Spleen (tissue), 13 donors: Measurements from ENCODE around the gene TOMT. TPM values are rescaled to one million over a fixed set of nuclear protein-coding genes. Genes with fewer than 3 reads are reported as not detected.

Experiments used
- DNase-seq: peaks from one replicate; pipeline ENCODE4 v3.0.0-alpha.2; 2020
- H3K27ac ChIP-seq, 8 donors: fragments of 200-600 bp; sonication (generic) in 7 of 8; 1 replicate in 4 of 8; 2 replicates in 4 of 8; pipeline versions ENCODE4 v1.5.0 to v1.8.0; 2016 to 2021; ENCODE audit warnings: inconsistent platforms in 4 of 8, mild to moderate bottlenecking in 4 of 8, moderate library complexity in 1 of 8
- H3K27me3 ChIP-seq, 7 donors: fragments of 200-600 bp; sonication (generic) in 6 of 7; replicated peaks in 1 of 7; 1 replicate in 4 of 7; 2 replicates in 3 of 7; pipeline versions ENCODE4 v1.5.0 to v1.8.0; 2016 to 2021; ENCODE audit warnings: inconsistent platforms in 3 of 7, mild to moderate bottlenecking in 1 of 7
- H3K36me3 ChIP-seq, 6 donors: fragments of 200-600 bp; sonication (generic) in 5 of 6; 1 replicate in 4 of 6; 2 replicates in 2 of 6; pipeline versions ENCODE4 v1.5.0 to v1.8.0; 2016 to 2021; ENCODE audit warnings: inconsistent platforms in 2 of 6
- H3K4me1 ChIP-seq, 6 donors: fragments of 200-600 bp; sonication (generic) in 5 of 6; 1 replicate in 3 of 6; 2 replicates in 3 of 6; pipeline versions ENCODE4 v1.5.0 to v1.8.0; 2016 to 2021; ENCODE audit warnings: inconsistent platforms in 3 of 6
- H3K4me3 ChIP-seq, 8 donors: fragments of 200-600 bp; sonication (generic) in 7 of 8; 1 replicate in 4 of 8; 2 replicates in 4 of 8; pipeline versions ENCODE4 v1.5.0 to v1.8.0; 2016 to 2021; ENCODE audit warnings: inconsistent platforms in 4 of 8, mild to moderate bottlenecking in 4 of 8, moderate library complexity in 2 of 8
- H3K9me3 ChIP-seq, 8 donors: fragments of 200-600 bp; sonication (generic) in 7 of 8; 1 replicate in 4 of 8; 2 replicates in 4 of 8; pipeline versions ENCODE4 v1.5.0 to v1.8.0; 2016 to 2021; ENCODE audit warnings: inconsistent platforms in 4 of 8
- CTCF ChIP-seq, 11 experiments: fragments of 200-600 bp in 7 of 11; fragments of 450-650 bp in 4 of 11; sonication (generic) in 4 of 11; IDR thresholded peaks in 8 of 11; conservative IDR thresholded peaks in 3 of 11; 1 replicate in 7 of 11; 2 replicates in 4 of 11; pipeline versions ENCODE4 v1.4.0 to v1.8.0; 2016 to 2021; ENCODE audit warnings: antibody characterized with exemption in 11 of 11, inconsistent platforms in 4 of 11, mild to moderate bottlenecking in 1 of 11
- POLR2A ChIP-seq, 3 donors: fragments of 450-650 bp; IDR thresholded peaks; one replicate each; pipeline ENCODE4 v1.5.1; 2017; ENCODE audit warnings: antibody characterized with exemption in 3 of 3, mild to moderate bottlenecking in 1 of 3
- POLR2AphosphoS5 ChIP-seq, 3 donors: sonication (generic); formaldehyde crosslinking; IDR thresholded peaks; one replicate each; pipeline ENCODE4 v1.5.1; 2017; ENCODE audit warnings: antibody characterized with exemption in 3 of 3
- WGBS, 5 donors: extraction: QIAGEN DNeasy Blood & Tissue Kit in 3 of 5; methylation state at CpG; one replicate each; pipeline versions ENCODE4 v1.1.5 to v1.1.7; 2013 to 2018; 5-methylcytosine and 5-hydroxymethylcytosine counted together
- intact Hi-C: fragments of 100-400 bp; cut with DNase I; formaldehyde crosslinking; loops from one replicate; pipeline ENCODE4 v1.15.0; 2023; ENCODE audit warnings: low total_unique reads
- long read RNA-seq, 2 donors: transcript quantifications; one replicate each; lab custom pipeline, GENCODE V29; 2026
- polyA plus RNA-seq, 3 donors: library from polyadenylated mRNA; stranded (reverse); fragments of 200-250 nt; gene quantifications; one replicate each; pipeline ENCODE4 v1.2.1, GENCODE V29; 2013
- total RNA-seq, 7 donors: library from RNA; depleted of rRNA in 3 of 7; stranded (reverse); fragments of >200 nt in 3 of 7; fragmentation: NEBNext Ultra II Directional in 4 of 7; extraction: Animal tissue kit (Norgen Biotek cat#: 25700) in 4 of 7; gene quantifications; one replicate each; pipeline versions ENCODE4 v1.1.0 to v1.2.1, GENCODE V29; 2016 to 2021
- donor health status: healthy with polysubstance abuse.
- donor health status: DM: no; HTN: no; CAD: no; lungs with moderate emphysema.
- donor health status: DM: no; HTN: no; CAD: no.
- donor health status: Bipolar disorder and iron deficiency.
- donor health status: healthy.
- donor health status: DM: no; HTN: no; CAD: no.
- donor health status: DM: yes; HTN: yes; CAD: no.

Gene TOMT
- total RNA-seq (not detected), polyA plus RNA-seq (not detected)
- long read RNA-seq, donor 1 = 0 reads
- long read RNA-seq, donor 2 = 0 reads

- peaks cover 17 to 34% (median 26%) of the 10 kb centered on the region in 6 donors for H3K4me1 ChIP-seq
- peak; percentile 73 for DNase-seq
Observed at GRCh38 chr11:72105888-72106287, at the start of gene TOMT. Gene TOMT (plus strand): TSS chr11:72105924. CDS start chr11:72105952, 28 bp downstream.

GRCh38 chr11:72058416-72059034 is 47.2 kb upstream of the TOMT start:
- no peak overlapping the region for H3K27ac ChIP-seq
- TF ChIP-seq CTCF (IDR thresholded peaks at IDR 0.05 in 8 of 11, conservative IDR thresholded peaks at IDR 0.05 in 3 of 11) = no peak
- no peak for TF ChIP-seq POLR2A (IDR thresholded peaks at IDR 0.05)
- no peak for TF ChIP-seq POLR2AphosphoS5 (IDR thresholded peaks at IDR 0.05)
- H3K36me3 ChIP-seq = peaks cover 0 to 31% (median 0%) of the 10 kb centered on the region in 6 donors
- intact Hi-C loops = no loop called here
- no peaks in the 10 kb centered on the region for H3K9me3 ChIP-seq
- no peaks in the 10 kb centered on the region for H3K27me3 ChIP-seq
- no peak for DNase-seq
- H3K4me1 ChIP-seq = peaks cover 0 to 13% (median 8%) of the 10 kb centered on the region in 6 donors
- no peak overlapping the region for H3K4me3 ChIP-seq
- 79 to 96% (median 93%) methylated on average over 3 of the region's 3 CpGs for WGBS, 5 donors

More at GRCh38 chr11:72105888-72106287, at the start of gene TOMT:
- Histone ChIP-seq H3K4me3 (no peak within 1 kb of the TSS), H3K9me3 (no peaks in the 10 kb centered on the region), H3K36me3 (peaks cover 0 to 49% (median 5%) of the 10 kb centered on the region in 6 donors), H3K27ac (no peak within 1 kb of the TSS), H3K27me3 (no peaks in the 10 kb centered on the region)
- intact Hi-C loops = no loop called here
- WGBS, 5 donors = 95 to 99% (median 96%) methylated on average over 14 of the region's 14 CpGs
- TF ChIP-seq CTCF (IDR thresholded peaks at IDR 0.05 in 8 of 11, conservative IDR thresholded peaks at IDR 0.05 in 3 of 11) (no peak), POLR2AphosphoS5 (IDR thresholded peaks at IDR 0.05) (no peak), POLR2A (IDR thresholded peaks at IDR 0.05) (no peak)

GRCh38 chr11:72061739-72062396 is 43.9 kb upstream of the TOMT start:
- H3K4me3 ChIP-seq = peak overlapping the region in 1 of 8 donors; percentile 21
- peaks cover 0 to 20% (median 10%) of the 10 kb centered on the region in 6 donors for H3K4me1 ChIP-seq
- 62 to 71% (median 66%) methylated on average over 5 of the region's 5 CpGs for WGBS, 5 donors
- H3K27ac ChIP-seq = peak overlapping the region in 7 of 8 donors; percentile 2 to 72 (median 48)
- TF ChIP-seq POLR2A (IDR thresholded peaks at IDR 0.05) (no peak), CTCF (IDR thresholded peaks at IDR 0.05 in 8 of 11, conservative IDR thresholded peaks at IDR 0.05 in 3 of 11) (no peak), POLR2AphosphoS5 (IDR thresholded peaks at IDR 0.05) (no peak)
- no peak for DNase-seq
- no peaks in the 10 kb centered on the region for H3K9me3 ChIP-seq
- intact Hi-C loops = no loop called here
- H3K36me3 ChIP-seq = peaks cover 0 to 46% (median 0%) of the 10 kb centered on the region in 6 donors
- no peaks in the 10 kb centered on the region for H3K27me3 ChIP-seq

GRCh38 chr11:72066855-72067254 is 38.9 kb upstream of the TOMT start:
- DNase-seq = no peak
- intact Hi-C loops = no loop called here
- Histone ChIP-seq H3K36me3 (peaks cover 0 to 47% (median 3%) of the 10 kb centered on the region in 6 donors), H3K9me3 (no peaks in the 10 kb centered on the region), H3K27me3 (no peaks in the 10 kb centered on the region), H3K27ac (peak overlapping the region in 4 of 8 donors; percentile 2 to 40 (median 13)), H3K4me1 (peaks cover 16 to 65% (median 45%) of the 10 kb centered on the region in 6 donors), H3K4me3 (no peak overlapping the region)
- no peak for TF ChIP-seq CTCF (IDR thresholded peaks at IDR 0.05 in 8 of 11, conservative IDR thresholded peaks at IDR 0.05 in 3 of 11)
- TF ChIP-seq POLR2A (IDR thresholded peaks at IDR 0.05) = no peak
- TF ChIP-seq POLR2AphosphoS5 (IDR thresholded peaks at IDR 0.05) = no peak
